MG63 (cell line): ENCODE measurements around the gene CDH23. TPM values are rescaled to one million over a fixed set of nuclear protein-coding genes. Genes with fewer than 3 reads are reported as not detected.

Source experiments
- total RNA-seq: library from RNA; depleted of rRNA; stranded (reverse); fragments of >200 nt; shearing (Covaris generic); gene quantifications from 2 replicates; pipeline ENCODE4 v1.2.3, GENCODE V29; 2014; ENCODE audit warnings: low replicate concordance; rRNA removed

The CDH23 gene
- total RNA-seq, 1 experiment from 2014 or later = 0.07 TPM

Other genes starting within 250 kb of the CDH23 start
- gene UNC5B, start 184.3 kb upstream of the CDH23 start, total RNA-seq = 8.0 and 11.4 TPM in 2 replicates
- 0.92 TPM in 1 of 2 replicates, not detected in the other for gene SLC29A3, start 77.7 kb upstream of the CDH23 start, total RNA-seq